CD4-positive, alpha-beta T cell (primary cell): Measurements from ENCODE around the gene TAC4. TPM values are rescaled to one million over a fixed set of nuclear protein-coding genes. Genes with fewer than 3 reads are reported as not detected.

Experiments used
- ATAC-seq: fragments of 200-7000 bp; cut with Tn5 transposase; one replicate; pipeline ENCODE4 v1.10.0; 2022; ENCODE audit warnings: mild to moderate bottlenecking; ENCODE audit not compliant: poor library complexity
- CTCF ChIA-PET: fragments of 350-600 bp; sonication (Branson Sonifier 250); formaldehyde crosslinking; loops from one replicate; lab custom pipeline; 2021; ENCODE audit warnings: antibody characterized with exemption, inconsistent platforms; lab: Charles Lee
- POLR2A ChIA-PET: fragments of 350-600 bp; sonication (Branson Sonifier 250); formaldehyde crosslinking; loops from one replicate; lab custom pipeline; 2021; ENCODE audit warnings: antibody characterized with exemption, inconsistent platforms; lab: Charles Lee
- DNase-seq, 14 experiments: peaks; one replicate each; pipeline ENCODE4 v3.0.0-alpha.2; 2013 to 2020; ENCODE audit warnings: mixed read lengths in 2 of 14
- H3K27ac ChIP-seq, 2 donors: one replicate each; pipeline versions ENCODE4 v1.5.1 to v1.7.0; 2013; ENCODE audit warnings: low read length in 2 of 2, low read depth in 1 of 2, mild to moderate bottlenecking in 1 of 2
- H3K27me3 ChIP-seq, 2 experiments: 1 replicate in 1 of 2; 2 replicates in 1 of 2; pipeline versions ENCODE4 v1.6.1 to v1.7.0; 2013; ENCODE audit warnings: low read length in 2 of 2, control low read depth in 1 of 2, mild to moderate bottlenecking in 1 of 2, moderate library complexity in 1 of 2; ENCODE audit not compliant: insufficient read depth in 2 of 2, control insufficient read depth in 1 of 2
- H3K36me3 ChIP-seq: one replicate; pipeline ENCODE4 v1.6.1; 2013; ENCODE audit warnings: low read length, control low read depth; ENCODE audit not compliant: insufficient read depth
- H3K4me1 ChIP-seq: one replicate; pipeline ENCODE4 v1.6.1; 2013; ENCODE audit warnings: low read length, control low read depth; ENCODE audit not compliant: insufficient read depth
- H3K4me3 ChIP-seq: one replicate; pipeline ENCODE4 v1.5.1; 2013; ENCODE audit warnings: mild to moderate bottlenecking, low read length, moderate library complexity
- H3K9me3 ChIP-seq, 2 experiments: 1 replicate in 1 of 2; 2 replicates in 1 of 2; pipeline versions ENCODE4 v1.6.1 to v1.7.0; 2013; ENCODE audit warnings: low read length in 2 of 2, mild to moderate bottlenecking in 2 of 2, control low read depth in 1 of 2, moderate library complexity in 1 of 2; ENCODE audit not compliant: control insufficient read depth in 1 of 2, insufficient read depth in 1 of 2
- H3K27ac Mint-ChIP-seq: one replicate; pipeline ENCODE4 v1.8.0; 2020; ENCODE audit warnings: mixed read lengths
- H3K27me3 Mint-ChIP-seq: one replicate; pipeline ENCODE4 v1.8.0; 2021; ENCODE audit warnings: mixed read lengths
- H3K36me3 Mint-ChIP-seq: one replicate; pipeline ENCODE4 v1.8.0; 2021; ENCODE audit warnings: low read depth, mixed read lengths
- H3K4me1 Mint-ChIP-seq: one replicate; pipeline ENCODE4 v1.8.0; 2021; ENCODE audit warnings: low read depth, mixed read lengths
- H3K4me3 Mint-ChIP-seq: one replicate; pipeline ENCODE4 v1.8.0; 2020; ENCODE audit warnings: mild to moderate bottlenecking, mixed read lengths
- H3K9me3 Mint-ChIP-seq: one replicate; pipeline ENCODE4 v1.8.0; 2020; ENCODE audit warnings: mixed read lengths
- CTCF ChIP-seq: fragments of 200-600 bp; IDR thresholded peaks from one replicate; pipeline ENCODE4 v1.8.0; 2022; ENCODE audit warnings: antibody characterized with exemption, mild to moderate bottlenecking
- intact Hi-C, 2 experiments: fragments of 100-400 bp; cut with DNase I in 1 of 2; cut with micrococcal nuclease in 1 of 2; formaldehyde crosslinking; loops; one replicate each; pipeline versions ENCODE4 v1.15.1 to v1.9.0; 2023 to 2025; cut with DNase I, micrococcal nuclease
- total RNA-seq, 174 experiments: library from RNA in 2 of 174; stranded (reverse) in 2 of 174; gene quantifications; one replicate each; pipeline ENCODE4 v1.2.3 and lab custom pipeline; 2021 to 2026

The TAC4 gene
- total RNA-seq, 2 experiments from 2014 or later: not detected

- H3K27me3 Mint-ChIP-seq: peaks cover 6% of the 10 kb centered on the region
- H3K4me3 Mint-ChIP-seq: no peak overlapping the region
Measured at GRCh38 chr17:49862781-49863331, 15.0 kb upstream of the TAC4 start.

DNA sequence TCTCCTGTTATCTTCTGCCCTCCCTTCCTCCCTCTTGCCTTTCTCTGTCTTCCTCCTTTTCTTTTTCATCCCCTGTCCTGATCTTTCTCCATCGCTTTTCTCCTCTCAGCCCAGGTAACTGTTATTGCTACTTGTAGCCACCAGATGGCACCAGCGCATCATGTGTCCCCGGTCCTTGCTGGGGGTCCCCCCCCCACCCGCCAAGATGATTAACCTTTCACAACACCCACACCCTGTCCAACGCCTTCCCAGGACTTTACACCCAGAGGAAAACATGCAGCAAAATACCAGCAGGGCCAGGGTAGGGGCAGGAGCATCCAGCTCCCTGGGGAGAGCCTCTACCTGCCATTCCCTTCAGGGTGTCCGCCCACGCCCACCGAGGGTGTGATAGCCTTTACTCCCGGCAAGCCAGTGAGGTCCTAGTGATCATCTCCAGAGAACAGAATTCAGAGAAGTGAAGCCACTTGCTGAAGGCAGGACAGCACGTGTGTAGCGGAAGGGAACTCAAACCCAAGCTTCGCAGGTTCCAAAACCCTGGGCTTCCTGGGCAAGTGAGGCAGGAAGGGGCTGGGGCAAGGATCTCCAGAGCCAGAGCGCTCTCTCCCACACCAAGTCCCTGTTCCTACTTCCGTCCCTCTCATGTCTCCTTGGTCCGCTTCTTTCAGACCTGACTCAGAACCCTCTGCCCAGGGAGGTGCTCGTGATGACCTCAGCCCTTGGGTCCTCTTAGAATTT is 13.4 kb upstream of the TAC4 start:
- TF ChIP-seq CTCF: peak; percentile 93
- CTCF ChIA-PET: interaction anchor here (0.7 to 3.8 kb wide), 5 partner anchors 101 to 305 kb away, joined by 3 to 18 read pairs (median 3); no protein-coding TSS in a partner anchor
- DNase-seq (peak; percentile 28 to 83 (median 43)), ATAC-seq (peak; percentile 80)
- POLR2A ChIA-PET: interaction anchor here (2.7 kb wide), 1 partner anchor 136 kb away, joined by 15 read pairs; no protein-coding TSS in a partner anchor
- Histone ChIP-seq H3K36me3 (no peaks in the 10 kb centered on the region), H3K27ac (no peak overlapping the region), H3K9me3 (no peaks in the 10 kb centered on the region), H3K27me3 (peaks cover 0 to 10% of the 10 kb centered on the region in 2 experiments), H3K4me1 (peaks cover 6% of the 10 kb centered on the region), H3K4me3 (no peak overlapping the region)
- Mint-ChIP-seq H3K4me1 (no peaks in the 10 kb centered on the region), H3K9me3 (no peaks in the 10 kb centered on the region), H3K27me3 (peaks cover 6% of the 10 kb centered on the region), H3K4me3 (no peak overlapping the region), H3K27ac (no peak overlapping the region), H3K36me3 (no peaks in the 10 kb centered on the region)
- intact Hi-C loops: loop anchor here (1.0 to 5.0 kb wide), 5 partner anchors 91 to 226 kb away; no protein-coding TSS in a partner anchor

More at GRCh38 chr17:49862781-49863331, 15.0 kb upstream of the TAC4 start:
- H3K9me3 ChIP-seq: no peaks in the 10 kb centered on the region
- H3K36me3 Mint-ChIP-seq: no peaks in the 10 kb centered on the region
- intact Hi-C loops: loop anchor here in 1 of 2 experiments (5.0 kb wide), 1 partner anchor 89 kb away; no protein-coding TSS in a partner anchor
- H3K9me3 Mint-ChIP-seq: no peaks in the 10 kb centered on the region
- no peak for TF ChIP-seq CTCF
- H3K4me1 Mint-ChIP-seq: no peaks in the 10 kb centered on the region
- peaks cover 6% of the 10 kb centered on the region for H3K4me1 ChIP-seq
- H3K4me3 ChIP-seq: no peak overlapping the region
- peaks cover 0 to 10% of the 10 kb centered on the region in 2 experiments for H3K27me3 ChIP-seq
- POLR2A ChIA-PET: interaction anchor here (2.7 kb wide), 1 partner anchor 135 kb away, joined by 15 read pairs; no protein-coding TSS in a partner anchor
- ATAC-seq: no peak
- no peak overlapping the region for H3K27ac ChIP-seq
- CTCF ChIA-PET: interaction anchor here (1.8 to 3.8 kb wide), 2 partner anchors 134 to 136 kb away, joined by 16 to 18 read pairs; no protein-coding TSS in a partner anchor
- no peak for DNase-seq
- H3K27ac Mint-ChIP-seq: no peak overlapping the region
- H3K36me3 ChIP-seq: no peaks in the 10 kb centered on the region

DNA sequence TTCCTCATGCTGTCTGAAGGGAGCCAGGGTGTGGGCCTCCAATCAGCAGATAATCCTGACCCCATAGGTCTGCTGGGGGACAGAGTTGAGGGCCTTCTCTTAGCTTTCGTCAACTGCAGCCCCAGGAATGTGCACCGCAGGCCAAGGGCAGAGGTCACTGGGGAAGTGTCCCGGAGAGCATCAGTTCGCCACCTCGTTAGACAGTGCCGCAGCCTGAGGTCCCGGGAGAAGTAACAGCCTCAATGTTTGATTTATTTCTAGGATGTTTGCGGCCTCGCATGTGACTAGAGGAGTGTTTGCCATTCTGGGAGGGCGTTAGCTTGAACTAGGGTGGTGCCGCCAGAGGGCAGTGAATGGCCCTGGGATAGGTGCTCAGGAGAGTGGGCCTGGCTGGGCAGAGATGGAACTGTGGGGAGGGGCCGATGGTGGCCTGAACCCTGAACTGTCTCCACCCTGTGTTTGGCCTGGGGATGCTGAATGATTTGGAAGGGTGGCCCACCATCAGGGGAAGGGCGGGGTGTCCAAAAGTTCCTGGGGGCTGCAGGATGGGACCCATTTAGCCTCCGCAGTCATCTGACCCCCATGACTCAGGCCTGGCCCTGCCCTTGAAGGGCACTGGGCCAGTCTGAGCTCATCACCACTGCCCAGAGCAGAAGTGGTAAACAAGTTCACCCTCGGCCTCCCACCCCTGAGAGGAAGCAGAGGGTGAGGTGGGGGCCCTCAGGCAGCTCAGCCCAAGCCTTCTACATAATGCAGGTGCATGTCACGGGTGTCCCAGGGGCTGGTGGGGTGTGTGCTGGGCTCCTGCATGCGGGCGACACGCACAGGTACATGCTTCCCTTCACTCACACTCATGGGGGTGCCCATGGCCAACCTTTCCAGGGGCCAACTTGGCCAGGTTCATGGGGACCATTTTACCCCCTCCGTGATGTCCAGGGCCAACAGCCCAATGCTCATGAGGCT is 12.4 kb upstream of the TAC4 start:
- DNase-seq (no peak), ATAC-seq (no peak)
- ChIA-PET CTCF (interaction anchor here (3.8 kb wide), 1 partner anchor 138 kb away, joined by 18 read pairs; no protein-coding TSS in a partner anchor), POLR2A (interaction anchor here (2.7 kb wide), 1 partner anchor 137 kb away, joined by 15 read pairs; no protein-coding TSS in a partner anchor)
- no peaks in the 10 kb centered on the region for H3K36me3 Mint-ChIP-seq
- no peaks in the 10 kb centered on the region for H3K9me3 ChIP-seq
- H3K36me3 ChIP-seq: no peaks in the 10 kb centered on the region
- H3K4me3 Mint-ChIP-seq: no peak overlapping the region
- no peak for TF ChIP-seq CTCF
- peaks cover 0 to 10% of the 10 kb centered on the region in 2 experiments for H3K27me3 ChIP-seq
- H3K4me1 ChIP-seq: peaks cover 6% of the 10 kb centered on the region
- intact Hi-C loops: loop anchor here (2.0 to 5.0 kb wide), 2 partner anchors 92 to 227 kb away; no protein-coding TSS in a partner anchor
- H3K4me1 Mint-ChIP-seq: no peaks in the 10 kb centered on the region
- peaks cover 6% of the 10 kb centered on the region for H3K27me3 Mint-ChIP-seq
- no peak overlapping the region for H3K4me3 ChIP-seq
- H3K27ac ChIP-seq: no peak overlapping the region
- no peaks in the 10 kb centered on the region for H3K9me3 Mint-ChIP-seq
- H3K27ac Mint-ChIP-seq: no peak overlapping the region
